PC-3 (cell line): ENCODE data around the gene METTL17. TPM values are rescaled to one million over a fixed set of nuclear protein-coding genes. Genes with fewer than 3 reads are reported as not detected.

Experiments used
- ATAC-seq: fragments of 200-7000 bp; cut with Tn5 transposase; 2 replicates; pipeline ENCODE4 v1.9.1; 2020; ENCODE audit warnings: mild to moderate bottlenecking, moderate library complexity
- BruUV-seq: library from RNA; stranded (reverse); fragments of 400-500 nt; replicated peaks from 2 replicates; lab custom pipeline; 2021; lab: Mats Ljungman, UMichigan
- CTCF ChIA-PET: fragments of 300-600 bp; sonication (Branson Sonifier 250); formaldehyde crosslinking; loops from one replicate; lab custom pipeline; 2022; ENCODE audit warnings: antibody characterized with exemption; lab: Charles Lee
- POLR2A ChIA-PET: fragments of 300-600 bp; sonication (Branson Sonifier 250); formaldehyde crosslinking; loops from one replicate; lab custom pipeline; 2022; ENCODE audit warnings: antibody characterized with exemption; ENCODE audit not compliant: unreplicated experiment; lab: Charles Lee
- DNase-seq: peaks from one replicate; pipeline ENCODE4 v3.0.0-alpha.2; 2015
- H2AFZ ChIP-seq: fragments of 300-600 bp; sonication (generic); 2 replicates; pipeline ENCODE4 v1.6.0; 2016; ENCODE audit warnings: antibody characterized with exemption, low read length
- H3F3A ChIP-seq: fragments of 300-600 bp; sonication (generic); one replicate; pipeline ENCODE4 v1.6.0; 2017; ENCODE audit warnings: antibody characterized with exemption, low read length, control low read depth, mild to moderate bottlenecking; ENCODE audit not compliant: unreplicated experiment
- H3K27ac ChIP-seq: fragments of 300-600 bp; sonication (generic); 2 replicates; pipeline ENCODE4 v1.5.1; 2016; ENCODE audit warnings: mild to moderate bottlenecking, low read length
- H3K27me3 ChIP-seq: fragments of 300-600 bp; sonication (generic); 2 replicates; pipeline ENCODE4 v1.6.1; 2016; ENCODE audit warnings: low read length, mixed read lengths
- H3K36me3 ChIP-seq: fragments of 300-600 bp; sonication (generic); 2 replicates; pipeline ENCODE4 v1.6.1; 2016; ENCODE audit warnings: low read depth, mixed run types, low read length, mixed read lengths
- H3K4me1 ChIP-seq: fragments of 300-600 bp; sonication (generic); 2 replicates; pipeline ENCODE4 v1.5.1; 2016; ENCODE audit warnings: low read length; ENCODE audit not compliant: insufficient read depth
- H3K4me2 ChIP-seq: fragments of 300-600 bp; sonication (generic); 2 replicates; pipeline ENCODE4 v1.6.0; 2016; ENCODE audit warnings: low read length
- H3K4me3 ChIP-seq: fragments of 300-600 bp; sonication (generic); 2 replicates; pipeline ENCODE4 v1.5.1; 2016; ENCODE audit warnings: mild to moderate bottlenecking, low read length, mixed read lengths
- H3K79me2 ChIP-seq: fragments of 300-600 bp; sonication (generic); 2 replicates; pipeline ENCODE4 v1.6.1; 2017; ENCODE audit warnings: low read length, mixed read lengths
- H3K9ac ChIP-seq: fragments of 300-600 bp; sonication (generic); 2 replicates; pipeline ENCODE4 v1.6.0; 2016; ENCODE audit warnings: mild to moderate bottlenecking, low read length
- H3K9me2 ChIP-seq: fragments of 300-600 bp; sonication (generic); replicated peaks from 2 replicates; pipeline ENCODE4 v1.6.1; 2016; ENCODE audit warnings: mixed run types, low read length, mixed read lengths
- H3K9me3 ChIP-seq: fragments of 300-600 bp; sonication (generic); 2 replicates; pipeline ENCODE4 v1.6.1; 2016; ENCODE audit warnings: low read length, mixed read lengths
- H4K20me1 ChIP-seq: fragments of 300-600 bp; sonication (generic); 2 replicates; pipeline ENCODE4 v1.6.1; 2016; ENCODE audit warnings: low read length, mixed read lengths
- EZH2 ChIP-seq: fragments of 300-600 bp; sonication (generic); IDR thresholded peaks from one replicate; pipeline ENCODE4 v1.6.1; 2017; ENCODE audit warnings: antibody characterized with exemption, mild to moderate bottlenecking, low read length; ENCODE audit not compliant: unreplicated experiment
- EZH2phosphoT487 ChIP-seq: fragments of 300-600 bp; sonication (generic); IDR thresholded peaks from 2 replicates; pipeline ENCODE4 v1.6.1; 2018; ENCODE audit warnings: mild to moderate bottlenecking, antibody characterized with exemption, low read length, borderline replicate concordance
- intact Hi-C: fragments of 100-400 bp; cut with micrococcal nuclease; formaldehyde crosslinking; loops from 2 replicates; pipeline ENCODE4 v1.9.0; 2023
- total RNA-seq: library from RNA; depleted of rRNA; stranded (reverse); fragments of >200 nt; gene quantifications from 2 replicates; pipeline ENCODE4 v1.2.3, GENCODE V29; 2014
- TF ChIP-seq, protein P1 (sequence below): fragments of 300-600 bp; sonication (generic); conservative IDR thresholded peaks from 2 replicates; pipeline ENCODE4 v1.5.1; 2017; ENCODE audit warnings: antibody characterized with exemption, low read depth, mild to moderate bottlenecking, low read length

The METTL17 gene
- total RNA-seq, 1 experiment from 2014 or later = 99.0 TPM

DNA sequence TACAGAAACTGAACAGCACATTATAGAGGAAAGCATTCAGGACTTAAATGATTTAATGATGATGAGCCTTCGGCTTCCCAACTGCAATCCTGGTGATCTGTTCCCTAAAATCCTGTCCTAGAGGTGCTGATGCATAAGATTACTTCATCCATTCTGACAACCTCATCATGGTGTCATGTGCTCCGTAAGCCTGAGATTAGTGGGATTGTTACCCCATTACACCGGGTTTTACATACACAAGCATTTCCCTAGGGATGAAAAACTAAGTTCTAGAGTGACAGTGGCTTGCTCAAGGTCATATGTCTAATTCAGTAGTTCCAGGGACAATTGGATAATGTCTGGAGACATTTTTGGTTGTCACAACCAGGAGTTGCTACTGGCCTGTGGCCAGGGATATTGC is 47.4 kb downstream of the METTL17 start:
- no TSS peak for BruUV-seq
- H3K4me2 ChIP-seq = no peak overlapping the region
- intact Hi-C loops = no loop called here

DNA sequence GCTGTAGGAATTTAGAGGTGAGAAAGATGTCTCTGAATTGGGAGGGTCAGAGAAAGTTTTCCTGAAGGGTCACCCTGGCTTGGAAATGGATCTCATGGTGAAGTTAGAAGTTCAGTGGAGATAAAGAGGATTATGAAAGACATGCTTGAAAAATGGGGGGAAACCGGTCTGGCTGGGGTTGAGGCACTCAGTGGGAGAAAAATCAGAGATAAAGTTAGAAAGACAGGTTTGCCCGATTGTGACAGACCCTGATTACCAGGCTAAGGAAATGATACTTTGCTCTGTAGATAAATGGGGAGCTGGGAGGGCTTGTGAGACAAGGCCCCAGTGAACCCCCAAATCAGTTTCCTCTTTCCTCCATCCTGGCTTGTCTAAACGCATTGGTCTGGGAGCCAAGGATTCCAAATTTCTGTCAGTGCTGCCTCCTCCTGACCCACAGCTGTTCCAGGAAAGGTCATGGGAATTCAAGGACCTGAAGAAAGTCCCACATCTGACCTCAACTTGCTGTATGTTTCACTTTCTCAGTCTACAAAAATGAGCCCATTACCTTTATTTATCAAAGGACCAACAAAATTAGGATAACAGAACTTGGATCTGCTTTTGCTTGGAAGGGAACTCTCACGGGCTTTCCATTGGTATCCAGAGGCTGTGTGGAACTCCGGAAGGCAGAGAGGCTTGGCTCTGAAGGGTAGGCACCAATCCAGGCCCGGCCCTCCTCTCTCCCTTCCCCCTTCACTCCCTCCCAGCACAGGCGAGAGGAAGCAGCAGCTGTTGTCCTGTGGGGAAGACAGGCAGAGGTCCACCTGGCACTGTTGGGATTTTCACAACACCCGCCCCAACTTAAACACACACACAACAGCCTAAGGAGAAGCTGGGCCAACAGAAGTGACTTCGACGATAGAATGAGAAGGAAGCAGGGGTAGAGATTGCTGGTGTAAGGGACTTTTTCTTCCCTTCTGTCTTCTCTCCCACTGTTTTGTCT is 49.0 kb downstream of the METTL17 start:
- no peak overlapping the region for H2AFZ ChIP-seq
- CTCF ChIA-PET = interaction anchor here (0.6 kb wide), 1 partner anchor 57 kb away, joined by 3 read pairs; no protein-coding TSS in a partner anchor
- POLR2A ChIA-PET = no interaction called here

More for the DNA sequence above, 47.4 kb downstream of the METTL17 start:
- CTCF ChIA-PET = no interaction called here
- Histone ChIP-seq H3K9me3 (no peaks in the 10 kb centered on the region), H2AFZ (no peak overlapping the region), H3K27ac (no peak overlapping the region), H3K27me3 (peaks cover 61% of the 10 kb centered on the region), H3F3A (no peaks in the 10 kb centered on the region), H4K20me1 (no peaks in the 10 kb centered on the region), H3K4me3 (no peak overlapping the region), H3K36me3 (no peaks in the 10 kb centered on the region), H3K79me2 (no peaks in the 10 kb centered on the region), H3K9ac (no peak overlapping the region), H3K9me2 (no peaks in the 10 kb centered on the region), H3K4me1 (no peaks in the 10 kb centered on the region)
- TF ChIP-seq EZH2phosphoT487 (no peak), EZH2 (no peak)
- TF ChIP-seq, protein P1, sequence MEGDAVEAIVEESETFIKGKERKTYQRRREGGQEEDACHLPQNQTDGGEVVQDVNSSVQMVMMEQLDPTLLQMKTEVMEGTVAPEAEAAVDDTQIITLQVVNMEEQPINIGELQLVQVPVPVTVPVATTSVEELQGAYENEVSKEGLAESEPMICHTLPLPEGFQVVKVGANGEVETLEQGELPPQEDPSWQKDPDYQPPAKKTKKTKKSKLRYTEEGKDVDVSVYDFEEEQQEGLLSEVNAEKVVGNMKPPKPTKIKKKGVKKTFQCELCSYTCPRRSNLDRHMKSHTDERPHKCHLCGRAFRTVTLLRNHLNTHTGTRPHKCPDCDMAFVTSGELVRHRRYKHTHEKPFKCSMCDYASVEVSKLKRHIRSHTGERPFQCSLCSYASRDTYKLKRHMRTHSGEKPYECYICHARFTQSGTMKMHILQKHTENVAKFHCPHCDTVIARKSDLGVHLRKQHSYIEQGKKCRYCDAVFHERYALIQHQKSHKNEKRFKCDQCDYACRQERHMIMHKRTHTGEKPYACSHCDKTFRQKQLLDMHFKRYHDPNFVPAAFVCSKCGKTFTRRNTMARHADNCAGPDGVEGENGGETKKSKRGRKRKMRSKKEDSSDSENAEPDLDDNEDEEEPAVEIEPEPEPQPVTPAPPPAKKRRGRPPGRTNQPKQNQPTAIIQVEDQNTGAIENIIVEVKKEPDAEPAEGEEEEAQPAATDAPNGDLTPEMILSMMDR = no peak
- POLR2A ChIA-PET = interaction anchor here (0.6 kb wide), 1 partner anchor 1218 kb away, joined by 4 read pairs; no protein-coding TSS in a partner anchor
- no peak for ATAC-seq
- no peak for DNase-seq

More for the DNA sequence above, 49.0 kb downstream of the METTL17 start:
- intact Hi-C loops = no loop called here
- TF ChIP-seq EZH2phosphoT487 (no peak), EZH2 (no peak)
- TF ChIP-seq, protein P1 = no peak
- Histone ChIP-seq H3K9me3 (no peaks in the 10 kb centered on the region), H3K36me3 (no peaks in the 10 kb centered on the region), H3K4me2 (no peak overlapping the region), H3F3A (no peaks in the 10 kb centered on the region), H3K9ac (no peak overlapping the region), H3K79me2 (no peaks in the 10 kb centered on the region), H3K9me2 (no peaks in the 10 kb centered on the region), H3K27me3 (peaks cover 45% of the 10 kb centered on the region), H3K27ac (no peak overlapping the region), H3K4me1 (no peaks in the 10 kb centered on the region), H3K4me3 (no peak overlapping the region), H4K20me1 (no peaks in the 10 kb centered on the region)
- ATAC-seq (no peak), DNase-seq (no peak)
- BruUV-seq = no TSS peak
